ENCODE data around the gene SFXN4. TPM values are rescaled to one million over a fixed set of nuclear protein-coding genes. Genes with fewer than 3 reads are reported as not detected.

The SFXN4 gene
- total and polyA plus RNA-seq, 2 experiments from 2014 or later, result 18.6 to 22.3 TPM

GRCh38 chr10:119205894-119206602 lies 40.5 kb upstream of the SFXN4 start (continued):
- TF ChIP-seq EZH2phosphoT487 (IDR thresholded peaks at IDR 0.05; ENCODE audit: unreplicated experiment), result no peak
- TF ChIP-seq EZH2 (IDR thresholded peaks at IDR 0.05; ENCODE audit: low read depth, unreplicated experiment), result no peak
- TF ChIP-seq STAT1 (IDR thresholded peaks at IDR 0.05; ENCODE audit: unreplicated experiment), result no peak

- Histone ChIP-seq H3K79me2 (replicated peaks; ENCODE audit: insufficient read depth) (no peaks in the 10 kb centered on the region), H3K4me1 (ENCODE audit: insufficient read depth) (peaks cover 13% of the 10 kb centered on the region), H2AFZ (no peak overlapping the region), H3K27ac (ENCODE audit: low read depth) (no peak overlapping the region), H3K27me3 (ENCODE audit: insufficient read depth) (peaks cover 3% of the 10 kb centered on the region), H3F3A (replicated peaks; ENCODE audit: low read depth) (peaks cover 6% of the 10 kb centered on the region; the same call in 1 of the 2 replicates), H3K9me2 (ENCODE audit: insufficient read depth) (no peaks in the 10 kb centered on the region), H3K4me2 (no peak overlapping the region), H3K36me3 (ENCODE audit: insufficient read depth) (no peaks in the 10 kb centered on the region), H4K20me1 (replicated peaks; ENCODE audit: insufficient read depth) (no peaks in the 10 kb centered on the region), H3K4me3 (no peak overlapping the region)
- peaks cover 15% of the 10 kb centered on the region for H3K4me1 Mint-ChIP-seq
- no peaks in the 10 kb centered on the region for H3K9me3 Mint-ChIP-seq
- H3K27me3 Mint-ChIP-seq (ENCODE audit: insufficient read depth, low read depth, poor library complexity), result peaks cover 14% of the 10 kb centered on the region
- H3K4me3 Mint-ChIP-seq, result no peak overlapping the region
- H3K36me3 Mint-ChIP-seq (ENCODE audit: low read depth), result no peaks in the 10 kb centered on the region
- TF ChIP-seq STAT1 (IDR thresholded peaks at IDR 0.05; ENCODE audit: unreplicated experiment) (no peak), CREB1 (CRISPR knock-in tag; IDR thresholded peaks at IDR 0.05; ENCODE audit: low read depth) (no peak), CTCF (conservative IDR thresholded peaks at IDR 0.05; ENCODE audit: low read depth in 2 of 2) (no peak)
- no peak overlapping the region for H3K27ac Mint-ChIP-seq
- ATAC-seq (no peak), DNase-seq (ENCODE audit: low spot score) (no peak)
Measured at GRCh38 chr10:119203006-119203405, 37.5 kb upstream of the SFXN4 start.

GRCh38 chr10:119201233-119201632 lies 35.7 kb upstream of the SFXN4 start:
- Histone ChIP-seq H3K27ac (ENCODE audit: low read depth) (no peak overlapping the region), H3K36me3 (ENCODE audit: insufficient read depth) (no peaks in the 10 kb centered on the region), H3K4me2 (no peak overlapping the region), H3K9me2 (ENCODE audit: insufficient read depth) (no peaks in the 10 kb centered on the region), H3F3A (replicated peaks; ENCODE audit: low read depth) (0 out of 2 replicates have a peak, but pooled peaks cover 4% of the 10 kb centered on the region), H3K4me1 (ENCODE audit: insufficient read depth) (peaks cover 10% of the 10 kb centered on the region), H4K20me1 (replicated peaks; ENCODE audit: insufficient read depth) (no peaks in the 10 kb centered on the region), H3K79me2 (replicated peaks; ENCODE audit: insufficient read depth) (no peaks in the 10 kb centered on the region), H3K27me3 (ENCODE audit: insufficient read depth) (no peaks in the 10 kb centered on the region), H3K4me3 (no peak overlapping the region), H2AFZ (no peak overlapping the region)
- Mint-ChIP-seq H3K4me1 (peaks cover 11% of the 10 kb centered on the region), H3K9me3 (no peaks in the 10 kb centered on the region), H3K27ac (no peak overlapping the region), H3K4me3 (no peak overlapping the region), H3K36me3 (ENCODE audit: low read depth) (no peaks in the 10 kb centered on the region), H3K27me3 (ENCODE audit: insufficient read depth, low read depth, poor library complexity) (peaks cover 10% of the 10 kb centered on the region)
- ATAC-seq, result no peak
- DNase-seq (ENCODE audit: low spot score), result no peak
- TF ChIP-seq ZNF331 (CRISPR knock-in tag; IDR thresholded peaks at IDR 0.05; ENCODE audit: low read depth), result no peak
- no peak for TF ChIP-seq REST (IDR thresholded peaks at IDR 0.05; ENCODE audit: unreplicated experiment)
- TF ChIP-seq CTCF (conservative IDR thresholded peaks at IDR 0.05; ENCODE audit: low read depth in 2 of 2), result no peak
- no peak for TF ChIP-seq EZH2 (IDR thresholded peaks at IDR 0.05; ENCODE audit: low read depth, unreplicated experiment)
- no peak for TF ChIP-seq ETS1 (IDR thresholded peaks at IDR 0.05)
- no peak for TF ChIP-seq POLR2AphosphoS5 (IDR thresholded peaks at IDR 0.05; ENCODE audit: low read depth)
